ENCODE measurements around the gene SF3B4. TPM values are rescaled to one million over a fixed set of nuclear protein-coding genes. Genes with fewer than 3 reads are reported as not detected.

Gene SF3B4
- total and polyA plus RNA-seq, 2 of the 4 experiments (the other 2 are of a cell fraction), result 6.6 to 64.4 TPM

DNA sequence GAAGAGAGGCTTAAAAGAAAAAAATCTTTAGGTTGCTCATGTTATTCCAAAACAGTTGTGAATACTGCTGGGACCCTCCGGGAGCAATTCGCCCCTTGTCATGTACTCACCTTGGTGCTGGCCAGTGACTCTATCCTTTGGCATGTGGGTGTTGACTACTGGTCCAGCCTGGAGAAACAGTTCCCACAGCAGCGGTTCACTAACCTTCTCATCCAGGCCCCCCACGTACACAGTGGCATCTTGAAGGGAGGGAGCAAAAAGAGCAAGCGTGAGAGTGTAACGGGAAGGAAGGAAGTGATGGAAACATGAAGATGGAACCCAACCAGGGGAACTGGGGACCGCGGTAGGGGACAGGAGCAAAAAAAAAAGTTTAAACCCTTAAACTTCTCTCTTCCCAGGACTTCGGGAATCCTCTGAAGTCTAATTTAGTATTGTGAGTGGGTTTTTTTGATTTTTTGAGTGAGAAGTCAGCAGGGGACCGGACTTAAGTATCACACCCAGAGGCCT, 494 bp downstream of the SF3B4 start:
- ChIA-PET POLR2A (ENCODE audit: unreplicated experiment) (no interaction called here), CTCF (no interaction called here)
- Histone ChIP-seq H2BK5ac (ENCODE audit: low read depth, low read length, poor library complexity, severe bottlenecking) (peak overlapping the region; percentile 74), H2BK20ac (ENCODE audit: low read depth, low read length) (no peak overlapping the region), H4K5ac (ENCODE audit: low read depth, low read length) (no peak overlapping the region), H3K4me1 (ENCODE audit: control insufficient read depth, insufficient read depth, low read length) (peaks cover 5% of the 10 kb centered on the region), H4K91ac (ENCODE audit: insufficient read depth, low read depth, low read length) (peak overlapping the region; percentile 82), H2BK15ac (ENCODE audit: low read depth, low read length) (no peak overlapping the region; the same call in 2 of the 3 replicates), H3K4ac (ENCODE audit: low read depth, low read length) (peak overlapping the region; percentile 87), H3K4me3 (ENCODE audit: insufficient read depth, low read depth, low read length) (peak overlapping the region; percentile 89), H2AK9ac (replicated peaks; ENCODE audit: low read depth, low read length, poor library complexity) (peak overlapping the region; percentile 94), H4K8ac (ENCODE audit: low read depth in 2 of 2, low read length in 2 of 2) (peak overlapping the region; percentile 91 to 94), H3K14ac (replicated peaks; ENCODE audit: low read depth, low read length) (peak overlapping the region; percentile 92), H3K27ac (ENCODE audit: insufficient read depth, low read length) (peak overlapping the region; percentile 88), H3K79me1 (ENCODE audit: low read depth in 1 of 2, low read length in 2 of 2) (peaks cover 29 to 66% of the 10 kb centered on the region in 2 experiments), H3K9me3 (ENCODE audit: control insufficient read depth, insufficient read depth, low read length) (no peaks in the 10 kb centered on the region), H3K18ac (ENCODE audit: low read depth, low read length) (no peak overlapping the region), H2AK5ac (ENCODE audit: low read depth, low read length) (peak overlapping the region; percentile 98), H2AFZ (replicated peaks; ENCODE audit: low read length, poor library complexity) (peak overlapping the region; percentile 94), H3K36me3 (ENCODE audit: control insufficient read depth, insufficient read depth, low read length) (peaks cover 38% of the 10 kb centered on the region), H2BK120ac (ENCODE audit: low read depth, low read length) (no peak overlapping the region), H3K23ac (ENCODE audit: low read depth, low read length) (peak overlapping the region; percentile 55; the same call in 1 of the 2 replicates), H3K9ac (ENCODE audit: low read depth, low read length) (peak overlapping the region; percentile 92), H4K20me1 (ENCODE audit: insufficient read depth, low read length) (peaks cover 8% of the 10 kb centered on the region; the same call in 1 of the 2 replicates), H3K27me3 (ENCODE audit: control insufficient read depth, insufficient read depth, low read length) (no peaks in the 10 kb centered on the region), H3K4me2 (ENCODE audit: low read depth, low read length) (peak overlapping the region; percentile 80), H3K56ac (ENCODE audit: extremely low read depth, insufficient read depth, low read length) (peak overlapping the region; percentile 78; the same call in 1 of the 2 replicates), H3K9me1 (ENCODE audit: insufficient read depth, low read length) (peaks cover 12% of the 10 kb centered on the region)
- intact Hi-C loops (cut with micrococcal nuclease), result no loop called here
- DNase-seq (peak; percentile 16), ATAC-seq (ENCODE audit: low read depth) (peak; percentile 5; the same call in 1 of the 2 replicates)
- no TSS peak for BruUV-seq (replicated peaks)
- in situ Hi-C loops (cut with MboI; ENCODE audit: low sequenced_read_pairs), result no loop called here
- TF ChIP-seq CTCF (conservative IDR thresholded peaks at IDR 0.05; ENCODE audit: low read depth, low read length) (no peak), SMC3 (IDR thresholded peaks at IDR 0.05; ENCODE audit: low read depth, low read length) (no peak), RCOR1 (IDR thresholded peaks at IDR 0.05; ENCODE audit: insufficient replicate concordance, low read length) (no peak), POLR2A (IDR thresholded peaks at IDR 0.05; ENCODE audit: low read depth, low read length) (no peak), MXI1 (IDR thresholded peaks at IDR 0.05; ENCODE audit: borderline replicate concordance, low read depth, low read length) (no peak), CHD1 (IDR thresholded peaks at IDR 0.05; ENCODE audit: low read depth, low read length) (no peak), NFE2L2 (IDR thresholded peaks at IDR 0.05; ENCODE audit: low read depth, low read length) (no peak), FOS (IDR thresholded peaks at IDR 0.05; ENCODE audit: low read depth, low read length) (no peak), MAFK (IDR thresholded peaks at IDR 0.05; ENCODE audit: low read depth, low read length) (no peak), CEBPB (IDR thresholded peaks at IDR 0.05; ENCODE audit: low read depth, low read length) (no peak), RAD21 (IDR thresholded peaks at IDR 0.05; ENCODE audit: low read length) (no peak), USF2 (IDR thresholded peaks at IDR 0.05; ENCODE audit: low read depth, low read length) (no peak), BHLHE40 (IDR thresholded peaks at IDR 0.05; ENCODE audit: low read depth, low read length) (no peak), RFX5 (IDR thresholded peaks at IDR 0.05; ENCODE audit: low read depth, low read length) (no peak), MAZ (IDR thresholded peaks at IDR 0.05; ENCODE audit: borderline replicate concordance, low read depth, low read length) (no peak)
- TF ChIP-seq, protein P1, sequence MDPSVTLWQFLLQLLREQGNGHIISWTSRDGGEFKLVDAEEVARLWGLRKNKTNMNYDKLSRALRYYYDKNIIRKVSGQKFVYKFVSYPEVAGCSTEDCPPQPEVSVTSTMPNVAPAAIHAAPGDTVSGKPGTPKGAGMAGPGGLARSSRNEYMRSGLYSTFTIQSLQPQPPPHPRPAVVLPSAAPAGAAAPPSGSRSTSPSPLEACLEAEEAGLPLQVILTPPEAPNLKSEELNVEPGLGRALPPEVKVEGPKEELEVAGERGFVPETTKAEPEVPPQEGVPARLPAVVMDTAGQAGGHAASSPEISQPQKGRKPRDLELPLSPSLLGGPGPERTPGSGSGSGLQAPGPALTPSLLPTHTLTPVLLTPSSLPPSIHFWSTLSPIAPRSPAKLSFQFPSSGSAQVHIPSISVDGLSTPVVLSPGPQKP (IDR thresholded peaks at IDR 0.05; ENCODE audit: borderline replicate concordance, low read depth, low read length), result no peak
- dilution Hi-C loops (cut with HindIII; ENCODE audit: low sequenced_read_pairs, unreplicated experiment), result no loop called here
- WGBS, 2 experiments (ENCODE audit: extremely low coverage in 2 of 2, insufficient read length in 1 of 2), result no CpG with 5 or more reads among the region's 10 CpGs
